HepG2 (cell line): ENCODE data around the gene TNRC18. TPM values are rescaled to one million over a fixed set of nuclear protein-coding genes. Genes with fewer than 3 reads are reported as not detected.

Experiments used
- ATAC-seq: fragments of 200-7000 bp; cut with Tn5 transposase; 3 replicates; pipeline ENCODE4 v1.9.1; 2020; ENCODE audit warnings: mild to moderate bottlenecking, moderate library complexity
- BruUV-seq: library from RNA; stranded (reverse); fragments of 400-500 nt; replicated peaks from 2 replicates; lab custom pipeline; 2021; lab: Mats Ljungman, UMichigan
- CTCF ChIA-PET: fragments of 300-600 bp; formaldehyde crosslinking; extraction: SDS; loops from one replicate; lab custom pipeline; 2021; ENCODE audit warnings: low total read pairs, inconsistent platforms, low intra/inter-chr PET ratio; lab: Yijun Ruan, JAX
- POLR2A ChIA-PET: fragments of 350-600 bp; sonication (Branson Sonifier 250); formaldehyde crosslinking; loops from one replicate; lab custom pipeline; 2020; ENCODE audit warnings: antibody characterized with exemption, inconsistent platforms; lab: Yijun Ruan, JAX
- DNase-seq: peaks from one replicate; pipeline ENCODE4 v3.0.0-alpha.2; 2015; ENCODE audit warnings: low spot score
- FAIRE-seq: peaks from 3 replicates; lab custom pipeline; 2011; peaks lifted over from hg19 to GRCh38; lab: Jason Lieb, UNC
- H2AFZ ChIP-seq: one replicate; pipeline ENCODE4 v1.6.1; 2011; ENCODE audit warnings: low read length, inconsistent platforms
- H3K27ac ChIP-seq: fragments of 300-600 bp; 3 replicates; pipeline ENCODE4 v1.8.0; 2011; ENCODE audit warnings: mixed run types, mild to moderate bottlenecking, mixed read lengths, low read length, inconsistent platforms; ENCODE audit not compliant: insufficient read depth; ENCODE audit errors: extremely low read length
- H3K27me3 ChIP-seq, 2 experiments: fragments of 200-600 bp in 1 of 2; 2 replicates in 1 of 2; 3 replicates in 1 of 2; pipeline versions ENCODE4 v1.6.0 to v1.8.0; 2011; ENCODE audit warnings: low read length in 2 of 2, mild to moderate bottlenecking in 2 of 2, moderate library complexity in 2 of 2, inconsistent platforms in 1 of 2; ENCODE audit not compliant: insufficient read depth in 2 of 2, control insufficient read depth in 1 of 2
- H3K36me3 ChIP-seq, 2 experiments: fragments of 200-600 bp in 1 of 2; replicated peaks in 1 of 2; 2 replicates in 1 of 2; 3 replicates in 1 of 2; pipeline versions ENCODE4 v1.5.1 to v1.8.0; 2011; ENCODE audit warnings: low read length in 2 of 2, inconsistent platforms in 1 of 2; ENCODE audit not compliant: insufficient read depth in 2 of 2, control insufficient read depth in 1 of 2
- H3K4me1 ChIP-seq: 2 replicates; pipeline ENCODE4 v1.5.1; 2012; ENCODE audit warnings: low read length, inconsistent platforms; ENCODE audit not compliant: insufficient read depth
- H3K4me2 ChIP-seq: 2 replicates; pipeline ENCODE4 v1.6.0; 2011; ENCODE audit warnings: low read depth, low read length, inconsistent platforms
- H3K4me3 ChIP-seq, 3 experiments: fragments of 200-600 bp in 1 of 3; sonication (generic), shearing (Covaris generic) in 1 of 3; replicated peaks in 1 of 3; 2 replicates each; pipeline ENCODE4 v1.5.1; 2011 to 2016; ENCODE audit warnings: low read length in 3 of 3, inconsistent platforms in 2 of 3, low read depth in 2 of 3, mild to moderate bottlenecking in 2 of 3, control low read depth in 1 of 3, mixed read lengths in 1 of 3; ENCODE audit not compliant: insufficient read depth in 1 of 3
- H3K79me2 ChIP-seq: one replicate; pipeline ENCODE4 v1.6.1; 2011; ENCODE audit warnings: low read length, inconsistent platforms; ENCODE audit not compliant: insufficient read depth
- H3K9ac ChIP-seq: 2 replicates; pipeline ENCODE4 v1.6.0; 2011; ENCODE audit warnings: mild to moderate bottlenecking, low read depth, low read length, inconsistent platforms; ENCODE audit not compliant: insufficient read depth
- H3K9me3 ChIP-seq: 2 replicates; pipeline ENCODE4 v1.5.1; 2012; ENCODE audit warnings: mild to moderate bottlenecking, low read length
- H4K20me1 ChIP-seq: 2 replicates; pipeline ENCODE4 v1.6.0; 2011; ENCODE audit warnings: inconsistent platforms, mild to moderate bottlenecking, low read length, moderate library complexity; ENCODE audit not compliant: insufficient read depth
- BATF2 ChIP-seq: sonication (generic); formaldehyde crosslinking; IDR thresholded peaks from 2 replicates; pipeline ENCODE4 v1.8.0; 2022; ENCODE audit warnings: mild to moderate bottlenecking, missing genetic modification reagents, moderate library complexity
- CBX2 ChIP-seq, 2 experiments: fragments of 200-600 bp in 1 of 2; sonication (generic); formaldehyde crosslinking in 1 of 2; IDR thresholded peaks; 2 replicates each; pipeline versions ENCODE4 v1.7.0 to v1.8.1; 2018 to 2022; ENCODE audit warnings: low read depth in 2 of 2, low read length in 1 of 2, mild to moderate bottlenecking in 1 of 2, missing genetic modification reagents in 1 of 2
- CHD4 ChIP-seq: fragments of 200-600 bp; sonication (generic); IDR thresholded peaks from 2 replicates; pipeline ENCODE4 v1.7.0; 2017; ENCODE audit warnings: mild to moderate bottlenecking, low read length, borderline replicate concordance
- CREM ChIP-seq, 2 experiments: sonication (generic) in 1 of 2; formaldehyde crosslinking in 1 of 2; IDR thresholded peaks; 2 replicates each; pipeline versions ENCODE4 v1.4.0 to v1.6.1; 2016 to 2020; ENCODE audit warnings: antibody characterized with exemption in 1 of 2, mild to moderate bottlenecking in 1 of 2, missing genetic modification reagents in 1 of 2
- ETV5 ChIP-seq: IDR thresholded peaks from 2 replicates; pipeline ENCODE4 v1.6.1; 2018; ENCODE audit warnings: missing biosample characterization, missing genetic modification reagents, inconsistent platforms, borderline replicate concordance
- MAFF ChIP-seq: IDR thresholded peaks from 2 replicates; pipeline ENCODE4 v1.6.1; 2011; ENCODE audit warnings: low read depth, low read length, improper control_type of control experiment
- MAFK ChIP-seq, 2 experiments: IDR thresholded peaks in 1 of 2; conservative IDR thresholded peaks in 1 of 2; 2 replicates each; pipeline ENCODE4 v1.6.1; 2011; ENCODE audit warnings: improper control_type of control experiment in 2 of 2, low read length in 2 of 2
- MEF2D ChIP-seq: sonication (generic); formaldehyde crosslinking; IDR thresholded peaks from 2 replicates; pipeline ENCODE4 v1.5.1; 2020; ENCODE audit warnings: mild to moderate bottlenecking, missing genetic modification reagents
- SSRP1 ChIP-seq: IDR thresholded peaks from 2 replicates; pipeline ENCODE4 v1.6.1; 2016; ENCODE audit warnings: control low read depth
- YEATS4 ChIP-seq: sonication (generic); formaldehyde crosslinking; IDR thresholded peaks from 2 replicates; pipeline ENCODE4 v1.4.0; 2020; ENCODE audit warnings: missing genetic modification reagents, borderline replicate concordance
- ZNF234 ChIP-seq: sonication (generic); formaldehyde crosslinking; conservative IDR thresholded peaks from 2 replicates; pipeline ENCODE4 v1.5.1; 2020; ENCODE audit warnings: mild to moderate bottlenecking, missing genetic modification reagents
- ZNF251 ChIP-seq: sonication (generic); formaldehyde crosslinking; IDR thresholded peaks from 2 replicates; pipeline ENCODE4 v1.9.0; 2021; ENCODE audit warnings: mild to moderate bottlenecking, missing genetic modification reagents
- ZNF3 ChIP-seq: IDR thresholded peaks from 2 replicates; pipeline ENCODE4 v1.7.0; 2017; ENCODE audit warnings: inconsistent platforms
- ZNF318 ChIP-seq: sonication (generic); formaldehyde crosslinking; IDR thresholded peaks from 2 replicates; pipeline ENCODE4 v1.4.0; 2020; ENCODE audit warnings: mild to moderate bottlenecking, missing genetic modification reagents
- ZNF513 ChIP-seq: sonication (generic); formaldehyde crosslinking; conservative IDR thresholded peaks from 2 replicates; pipeline ENCODE4 v1.5.0; 2020; ENCODE audit warnings: missing genetic modification reagents
- WGBS: methylation state at CpG from one replicate; pipeline ENCODE4 v1.1.6; 2017; ENCODE audit warnings: low lambda C conversion rate; 5-methylcytosine and 5-hydroxymethylcytosine counted together
- in situ Hi-C: cut with HindIII; loops from 2 replicates; pipeline ENCODE4 v1.10.0; 2017; ENCODE audit warnings: low pct_unique_long_range_greater_than_20kb; ENCODE audit not compliant: extremely low pct_ligation_motif_present
- intact Hi-C: fragments of 100-400 bp; cut with micrococcal nuclease; formaldehyde crosslinking; loops from one replicate; pipeline ENCODE4 v1.10.0; 2022; ENCODE audit not compliant: unreplicated experiment
- polyA plus RNA-seq, 8 experiments: library from polyadenylated mRNA; depleted of rRNA in 3 of 8; stranded (reverse) in 7 of 8; unstranded in 1 of 8; fragments of >200 nt; fragmentation: Illumina TruSeq in 4 of 8; extraction: Trizol in 4 of 8; gene quantifications; 2 replicates each; pipeline versions ENCODE4 v1.2.1 to v1.2.3, GENCODE V29; 2011 to 2016; ENCODE audit warnings: low read depth in 4 of 8, missing spikeins in 1 of 8, mixed read lengths in 1 of 8; ENCODE audit not compliant: insufficient read depth in 1 of 8
- total RNA-seq, 5 experiments: library from RNA; depleted of rRNA; stranded (reverse); fragments of >200 nt; fragmentation: Illumina TruSeq; extraction: Trizol; gene quantifications; 2 replicates each; pipeline ENCODE4 v1.2.3, GENCODE V29; 2016; ENCODE audit warnings: low read depth in 1 of 5

The TNRC18 gene
- total and polyA plus RNA-seq, 2 of the 13 experiments (the other 11 are each of a cell fraction or from before 2014, with no cell fraction given): 11.7 to 17.4 TPM

GRCh38 chr7:5404421-5404826 lies 19.2 kb downstream of the TNRC18 start:
- H3K4me3 ChIP-seq: no peak overlapping the region
- ATAC-seq: no peak
- no peak for FAIRE-seq
- no peak overlapping the region for H2AFZ ChIP-seq
- H3K4me1 ChIP-seq: peaks cover 31% of the 10 kb centered on the region
- H3K79me2 ChIP-seq: peaks cover 74% of the 10 kb centered on the region
- H3K36me3 ChIP-seq: peaks cover 6 to 34% of the 10 kb centered on the region in 2 experiments; a peak in 4 of 5 replicates
- intact Hi-C loops (no loop called here), in situ Hi-C loops (no loop called here)
- no peaks in the 10 kb centered on the region for H3K27me3 ChIP-seq
- H3K9me3 ChIP-seq: no peaks in the 10 kb centered on the region
- no peak overlapping the region for H3K27ac ChIP-seq
- H4K20me1 ChIP-seq: peaks cover 60% of the 10 kb centered on the region
- DNase-seq: no peak
- WGBS: 94% methylated on average over 8 of the region's 8 CpGs
- ChIA-PET CTCF (no interaction called here), POLR2A (interaction anchor here (1.0 to 1.8 kb wide), 6 partner anchors 10 to 35 kb away, joined by 3 to 11 read pairs (median 4); partner anchors contain the start of gene TNRC18)
- H3K9ac ChIP-seq: no peak overlapping the region
- no peak overlapping the region for H3K4me2 ChIP-seq
- BruUV-seq: no TSS peak
- TF ChIP-seq CBX2 (IDR thresholded peaks at IDR 0.05; ENCODE audit: low read depth, low read length) (no peak), CBX2 (CRISPR knock-in tag; IDR thresholded peaks at IDR 0.05; ENCODE audit: low read depth) (no peak), CREM (IDR thresholded peaks at IDR 0.05) (no peak), CREM (CRISPR knock-in tag; IDR thresholded peaks at IDR 0.05) (no peak), MAFK (conservative IDR thresholded peaks at IDR 0.05 in 1 of 2, IDR thresholded peaks at IDR 0.05 in 1 of 2; ENCODE audit: low read length in 2 of 2) (peak; percentile 22 to 34; a peak in 1 of 4 replicates), MEF2D (no peak), ZNF3 (CRISPR knock-in tag) (no peak), YEATS4 (no peak), ZNF513 (CRISPR knock-in tag) (no peak), ZNF234 (CRISPR knock-in tag) (no peak), ZNF251 (CRISPR knock-in tag) (no peak), SSRP1 (CRISPR knock-in tag) (no peak), ETV5 (CRISPR knock-in tag) (no peak), MAFF (0 out of 2 replicates have a peak, but pooled peaks have one; percentile 34), ZNF318 (CRISPR knock-in tag) (no peak), CHD4 (no peak), BATF2 (CRISPR knock-in tag) (no peak)
